ENCODE data around the gene ST8SIA1.

- TF ChIP-seq CTCF (IDR thresholded peaks at IDR 0.05) (no peak), EP300 (IDR thresholded peaks at IDR 0.05) (no peak), POLR2A (IDR thresholded peaks at IDR 0.05; ENCODE audit: low read depth) (no peak)
These were observed 99.9 kb downstream of the ST8SIA1 start for GRCh38 chr12:22234561-22234960.

Measured in esophagus muscularis mucosa (tissue), 4 donors.